Neural crest cell (in vitro differentiated cells): ENCODE measurements around the gene ELOVL5. TPM values are rescaled to one million over a fixed set of nuclear protein-coding genes. Genes with fewer than 3 reads are reported as not detected.

Source experiments
- DNase-seq: peaks from one replicate; pipeline ENCODE4 v3.0.0; 2021; ENCODE audit warnings: low read depth, mixed read lengths, low spot score
- H3K27ac Mint-ChIP-seq: one replicate; pipeline ENCODE4 v1.8.0; 2021; ENCODE audit warnings: mild to moderate bottlenecking, mixed read lengths; ENCODE audit not compliant: unreplicated experiment
- H3K27me3 Mint-ChIP-seq: 2 replicates; pipeline ENCODE4 v1.8.0; 2021; ENCODE audit warnings: low read depth, mild to moderate bottlenecking, mixed read lengths
- H3K36me3 Mint-ChIP-seq: 2 replicates; pipeline ENCODE4 v1.8.0; 2021; ENCODE audit warnings: low read depth, mild to moderate bottlenecking, mixed read lengths
- H3K4me1 Mint-ChIP-seq: 2 replicates; pipeline ENCODE4 v1.8.0; 2021; ENCODE audit warnings: mixed read lengths
- H3K4me3 Mint-ChIP-seq: one replicate; pipeline ENCODE4 v1.8.0; 2021; ENCODE audit warnings: mild to moderate bottlenecking, mixed read lengths
- H3K9me3 Mint-ChIP-seq: 2 replicates; pipeline ENCODE4 v1.8.0; 2021; ENCODE audit warnings: mixed read lengths
- total RNA-seq: library from RNA; stranded (reverse); gene quantifications from 2 replicates; pipeline ENCODE4 v1.2.1, GENCODE V29; 2021
- TF ChIP-seq, protein P1 (sequence below): fragments of 200-600 bp; sonication (generic); conservative IDR thresholded peaks from 2 replicates; pipeline ENCODE4 v1.5.0; 2021; ENCODE audit warnings: antibody characterized with exemption, mild to moderate bottlenecking

The ELOVL5 gene
- total RNA-seq, 1 donor from 2014 or later: 152 TPM

DNA sequence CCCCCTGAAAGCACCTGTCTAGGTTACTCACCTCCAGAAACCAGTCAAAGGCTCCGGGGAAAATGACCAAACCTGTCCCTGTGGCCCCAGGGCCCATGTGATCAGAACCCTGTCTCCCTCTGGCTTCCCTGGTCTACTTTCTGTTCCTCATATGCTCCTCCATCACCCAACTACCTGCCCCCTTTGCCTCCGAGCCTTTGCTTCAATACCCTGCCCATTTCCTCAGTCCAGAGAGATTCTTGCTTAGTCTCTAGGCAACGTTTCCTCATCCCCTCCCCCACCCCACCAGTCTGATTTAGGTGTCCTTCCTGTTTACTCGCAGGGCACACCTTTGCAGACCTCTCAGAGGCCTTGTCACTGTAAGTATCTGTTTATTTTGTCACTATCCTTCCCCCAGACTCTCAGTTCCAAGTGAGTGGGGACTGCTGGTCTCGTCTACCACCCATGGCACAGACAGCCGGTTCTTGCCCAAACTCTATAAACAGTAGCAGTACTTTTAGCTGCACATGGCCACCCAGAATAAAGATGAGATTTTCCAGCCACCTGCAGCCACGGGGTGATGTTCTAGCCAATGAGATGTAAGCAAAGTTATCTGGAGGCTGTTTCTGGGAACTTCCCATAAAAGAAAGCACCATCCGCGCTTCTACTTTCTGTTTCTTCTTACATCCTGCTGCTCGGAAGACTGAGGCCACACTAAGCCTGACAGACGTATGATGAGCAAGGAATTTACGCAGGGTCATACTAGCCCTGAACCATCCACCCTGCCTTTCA, 13.3 kb downstream of the ELOVL5 start:
- Mint-ChIP-seq H3K27ac (no peak overlapping the region), H3K4me3 (no peak overlapping the region), H3K36me3 (peaks cover 12% of the 10 kb centered on the region), H3K9me3 (peaks cover 3% of the 10 kb centered on the region), H3K27me3 (no peaks in the 10 kb centered on the region), H3K4me1 (peaks cover 54% of the 10 kb centered on the region)
- DNase-seq: no peak
- TF ChIP-seq, protein P1, sequence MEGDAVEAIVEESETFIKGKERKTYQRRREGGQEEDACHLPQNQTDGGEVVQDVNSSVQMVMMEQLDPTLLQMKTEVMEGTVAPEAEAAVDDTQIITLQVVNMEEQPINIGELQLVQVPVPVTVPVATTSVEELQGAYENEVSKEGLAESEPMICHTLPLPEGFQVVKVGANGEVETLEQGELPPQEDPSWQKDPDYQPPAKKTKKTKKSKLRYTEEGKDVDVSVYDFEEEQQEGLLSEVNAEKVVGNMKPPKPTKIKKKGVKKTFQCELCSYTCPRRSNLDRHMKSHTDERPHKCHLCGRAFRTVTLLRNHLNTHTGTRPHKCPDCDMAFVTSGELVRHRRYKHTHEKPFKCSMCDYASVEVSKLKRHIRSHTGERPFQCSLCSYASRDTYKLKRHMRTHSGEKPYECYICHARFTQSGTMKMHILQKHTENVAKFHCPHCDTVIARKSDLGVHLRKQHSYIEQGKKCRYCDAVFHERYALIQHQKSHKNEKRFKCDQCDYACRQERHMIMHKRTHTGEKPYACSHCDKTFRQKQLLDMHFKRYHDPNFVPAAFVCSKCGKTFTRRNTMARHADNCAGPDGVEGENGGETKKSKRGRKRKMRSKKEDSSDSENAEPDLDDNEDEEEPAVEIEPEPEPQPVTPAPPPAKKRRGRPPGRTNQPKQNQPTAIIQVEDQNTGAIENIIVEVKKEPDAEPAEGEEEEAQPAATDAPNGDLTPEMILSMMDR: no peak

DNA sequence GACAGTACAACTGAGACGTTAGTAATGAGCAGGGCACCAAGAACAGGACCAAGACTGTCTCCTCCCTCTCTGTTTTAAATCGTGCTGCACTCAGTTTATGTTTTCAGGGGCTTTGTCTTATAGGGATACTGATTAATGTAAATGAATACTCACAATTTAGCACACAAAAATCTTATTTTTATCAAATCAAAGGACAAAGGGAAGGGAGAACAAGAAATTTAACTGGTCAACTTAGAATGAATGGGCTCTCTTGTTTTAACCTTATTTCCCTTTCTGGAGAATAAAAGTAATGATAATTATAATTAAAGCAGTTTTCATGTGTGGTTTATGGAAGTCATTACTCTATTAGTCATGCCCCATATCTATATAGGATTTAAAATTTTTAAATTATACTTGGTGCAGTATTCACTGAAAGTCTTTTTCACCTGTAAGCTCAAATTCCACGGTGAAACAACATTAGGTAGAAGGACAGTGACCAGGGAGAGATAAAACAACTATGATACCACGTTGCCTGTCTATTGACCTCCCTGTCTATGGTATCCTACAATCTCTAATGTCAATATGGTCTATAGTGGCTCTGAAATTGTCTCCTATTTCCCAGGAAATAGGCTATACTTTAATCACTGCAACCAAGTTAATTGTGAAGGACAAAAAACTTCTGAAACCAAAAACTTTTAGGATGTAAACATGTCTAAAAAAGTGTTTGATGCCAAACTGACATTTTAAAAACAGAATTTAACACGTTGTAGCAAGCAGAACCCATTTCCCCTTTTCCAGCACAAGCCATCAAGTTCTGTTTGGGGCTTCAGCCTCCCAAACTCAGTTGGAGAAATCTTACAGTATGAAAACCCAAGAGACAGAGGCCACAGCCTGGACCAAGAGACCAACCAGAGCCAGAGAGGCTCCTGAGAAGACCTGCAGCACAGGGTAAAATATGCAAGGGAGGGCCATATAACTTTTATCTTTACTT, 15.0 kb downstream of the ELOVL5 start:
- Mint-ChIP-seq H3K27ac (no peak overlapping the region), H3K9me3 (peaks cover 3% of the 10 kb centered on the region), H3K4me3 (no peak overlapping the region), H3K36me3 (peaks cover 12% of the 10 kb centered on the region), H3K27me3 (no peaks in the 10 kb centered on the region), H3K4me1 (peaks cover 50% of the 10 kb centered on the region)
- no peak for DNase-seq
- TF ChIP-seq, protein P1: no peak

DNA sequence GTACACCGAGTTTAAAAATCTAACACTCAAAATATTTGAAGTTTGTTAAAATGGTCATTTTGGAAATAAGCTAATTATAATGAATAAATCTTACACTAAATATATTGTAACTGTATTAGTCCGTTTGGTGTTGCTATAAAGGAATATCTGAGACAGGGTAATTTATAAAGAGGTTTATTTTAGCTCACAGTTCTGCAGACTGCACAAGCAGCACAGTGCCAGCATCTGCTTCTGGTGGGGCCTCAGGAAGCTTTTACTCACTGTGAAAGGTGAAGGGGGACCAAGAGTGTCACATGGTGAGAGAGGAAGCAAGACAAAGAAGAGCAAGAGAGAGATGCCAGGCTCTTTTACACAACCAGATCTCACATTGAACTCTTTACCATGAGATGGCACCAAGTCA, 17.1 kb downstream of the ELOVL5 start:
- H3K4me1 Mint-ChIP-seq: peaks cover 52% of the 10 kb centered on the region
- peaks cover 3% of the 10 kb centered on the region for H3K9me3 Mint-ChIP-seq
- H3K27ac Mint-ChIP-seq: peak overlapping the region; percentile 87
- H3K36me3 Mint-ChIP-seq: peaks cover 5% of the 10 kb centered on the region
- no peak for DNase-seq
- no peaks in the 10 kb centered on the region for H3K27me3 Mint-ChIP-seq
- TF ChIP-seq, protein P1: no peak
- no peak overlapping the region for H3K4me3 Mint-ChIP-seq

DNA sequence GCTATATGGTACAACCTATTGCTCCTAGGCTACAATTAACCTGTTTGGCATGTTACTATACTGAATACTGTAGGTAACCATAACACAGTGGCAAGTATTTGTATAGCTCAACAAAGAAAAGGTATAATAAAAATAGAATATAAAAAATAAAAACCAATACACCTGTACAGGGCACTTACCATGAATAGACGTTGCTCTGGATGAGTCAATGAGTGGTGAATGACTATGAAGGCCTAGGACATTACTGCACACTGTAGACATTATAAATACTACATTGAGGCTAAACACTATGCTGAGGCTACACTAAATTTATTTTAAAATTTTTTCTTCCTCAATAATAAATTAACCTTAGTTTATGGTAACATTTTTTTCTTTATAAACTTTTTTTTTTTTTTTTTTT, 18.6 kb downstream of the ELOVL5 start:
- peaks cover 5% of the 10 kb centered on the region for H3K36me3 Mint-ChIP-seq
- no peaks in the 10 kb centered on the region for H3K27me3 Mint-ChIP-seq
- H3K4me1 Mint-ChIP-seq: peaks cover 54% of the 10 kb centered on the region
- H3K27ac Mint-ChIP-seq: no peak overlapping the region
- no peak for DNase-seq
- TF ChIP-seq, protein P1: no peak
- peaks cover 3% of the 10 kb centered on the region for H3K9me3 Mint-ChIP-seq
- no peak overlapping the region for H3K4me3 Mint-ChIP-seq

DNA sequence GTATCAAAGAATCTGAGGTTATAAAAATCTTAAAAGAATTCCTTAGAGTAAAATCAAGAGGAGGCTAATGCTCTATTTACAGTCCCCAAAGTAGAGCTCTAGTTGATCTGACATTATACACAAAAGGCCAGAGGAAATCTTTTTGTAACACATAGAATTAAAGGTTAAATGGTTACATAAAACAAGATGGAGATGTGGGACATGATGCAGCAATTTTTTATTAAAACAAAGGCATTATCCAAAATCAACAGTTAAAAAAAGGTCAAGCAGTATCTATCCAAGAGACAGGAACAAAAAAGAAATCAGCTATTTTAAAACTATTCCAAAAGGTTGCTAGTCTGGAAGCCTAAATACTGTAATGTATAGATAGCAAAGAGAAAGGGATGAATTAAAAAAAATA, 20.4 kb downstream of the ELOVL5 start:
- Mint-ChIP-seq H3K27ac (no peak overlapping the region), H3K4me3 (no peak overlapping the region), H3K36me3 (peaks cover 5% of the 10 kb centered on the region), H3K9me3 (peaks cover 3% of the 10 kb centered on the region), H3K27me3 (no peaks in the 10 kb centered on the region), H3K4me1 (peaks cover 45% of the 10 kb centered on the region)
- no peak for DNase-seq
- TF ChIP-seq, protein P1: no peak
